NAMALWA (cell line): ENCODE data around the gene RRAGD.
A peak's percentile ranks its signal among the peaks of the same experiment; 100 is the strongest.
"Not testable (repeated sequence)": the region's sequence is repeated elsewhere in the genome, so short reads cannot be mapped to it uniquely, and the experiment has no call there.

Experiments
- DNase-seq: peaks from one replicate; pipeline ENCODE4 v3.0.0-alpha.2; 2015; ENCODE audit warnings: low spot score

Gene RRAGD

GRCh38 chr6:89411145-89412070, 665 bp downstream of the RRAGD start:
- DNase-seq, result peak; percentile 66

- DNase-seq, result no peak
These were observed 1.3 kb downstream of the RRAGD start for GRCh38 chr6:89410788-89411144.

- DNase-seq, result peak; percentile 71
These were observed 1.8 kb downstream of the RRAGD start for GRCh38 chr6:89410231-89410761.

GRCh38 chr6:89409461-89410035, 2.5 kb downstream of the RRAGD start:
- DNase-seq, result no peak

GRCh38 chr6:89406141-89406540, 5.9 kb downstream of the RRAGD start:
- DNase-seq, result no peak

- no peak for DNase-seq
These were observed 7.6 kb downstream of the RRAGD start for GRCh38 chr6:89404512-89404911.

- no peak for DNase-seq
These were observed 9.3 kb downstream of the RRAGD start for GRCh38 chr6:89402776-89403175.

GRCh38 chr6:89400912-89401399, 11.1 kb downstream of the RRAGD start:
- no peak for DNase-seq

GRCh38 chr6:89400050-89400449, 12.0 kb downstream of the RRAGD start:
- no peak for DNase-seq

- no peak for DNase-seq
These were observed 13.1 kb downstream of the RRAGD start for GRCh38 chr6:89398762-89399525.

- DNase-seq, result not testable (repeated sequence)
These were observed 14.2 kb downstream of the RRAGD start for GRCh38 chr6:89397884-89398283.

- DNase-seq, result no peak
These were observed 18.4 kb downstream of the RRAGD start for GRCh38 chr6:89393659-89394058.

- DNase-seq, result no peak
These were observed 19.2 kb downstream of the RRAGD start for GRCh38 chr6:89392823-89393222.

- no peak for DNase-seq
These were observed 23.2 kb downstream of the RRAGD start for GRCh38 chr6:89388846-89389245.

- DNase-seq, result peak; percentile 56
These were observed 24.4 kb downstream of the RRAGD start for GRCh38 chr6:89387516-89388201.

- DNase-seq, result no peak
These were observed 25.1 kb downstream of the RRAGD start for GRCh38 chr6:89386917-89387491.

GRCh38 chr6:89385846-89386245, 26.2 kb downstream of the RRAGD start:
- DNase-seq, result no peak

- DNase-seq, result no peak
These were observed 26.9 kb downstream of the RRAGD start for GRCh38 chr6:89385156-89385667.

GRCh38 chr6:89381031-89381430, 31.0 kb downstream of the RRAGD start:
- no peak for DNase-seq

- no peak for DNase-seq
These were observed 32.8 kb downstream of the RRAGD start for GRCh38 chr6:89379281-89379680.

GRCh38 chr6:89378628-89379027, 33.4 kb downstream of the RRAGD start:
- DNase-seq, result no peak
